Left kidney (tissue), 2 donors: ENCODE results near the gene AGBL1. TPM values are rescaled to one million over a fixed set of nuclear protein-coding genes. Genes with fewer than 3 reads are reported as not detected.

Experiments used
- DNase-seq: peaks from one replicate; pipeline ENCODE4 v3.0.0-alpha.2; 2013
- polyA plus RNA-seq: library from polyadenylated mRNA; unstranded; fragments of 120-200 nt; gene quantifications from one replicate; pipeline ENCODE4 v1.2.1, GENCODE V29; 2013; ENCODE audit not compliant: insufficient read length

Gene AGBL1
- polyA plus RNA-seq, 1 donor = 0.18 TPM

GRCh38 chr15:86163816-86164215 is 84.1 kb downstream of the AGBL1 start:
- DNase-seq = no peak

GRCh38 chr15:86164232-86164898 is 84.7 kb downstream of the AGBL1 start:
- peak; percentile 30 for DNase-seq

- no peak for DNase-seq
These were observed 85.9 kb downstream of the AGBL1 start for GRCh38 chr15:86165265-86166211.

GRCh38 chr15:86167841-86168240 is 88.2 kb downstream of the AGBL1 start:
- no peak for DNase-seq

GRCh38 chr15:86178845-86179244 is 99.2 kb downstream of the AGBL1 start:
- no peak for DNase-seq

- no peak for DNase-seq
These were observed 104.2 kb downstream of the AGBL1 start for GRCh38 chr15:86183596-86184491.

- DNase-seq = no peak
These were observed 114.2 kb downstream of the AGBL1 start for GRCh38 chr15:86193716-86194380.

- DNase-seq = no peak
These were observed 118.1 kb downstream of the AGBL1 start for GRCh38 chr15:86197770-86198169.

- DNase-seq = no peak
These were observed 119.9 kb downstream of the AGBL1 start for GRCh38 chr15:86199467-86200145.

GRCh38 chr15:86201313-86202008 is 121.8 kb downstream of the AGBL1 start:
- DNase-seq = no peak

- DNase-seq = no peak
These were observed 123.8 kb downstream of the AGBL1 start for GRCh38 chr15:86203462-86203861.

GRCh38 chr15:86205096-86205495 is 125.4 kb downstream of the AGBL1 start:
- no peak for DNase-seq

GRCh38 chr15:86213420-86213819 is 133.7 kb downstream of the AGBL1 start:
- DNase-seq = no peak

GRCh38 chr15:86213888-86214287 is 134.2 kb downstream of the AGBL1 start:
- DNase-seq = no peak

GRCh38 chr15:86221119-86221518 is 141.4 kb downstream of the AGBL1 start:
- DNase-seq = no peak

- no peak for DNase-seq
These were observed 149.6 kb downstream of the AGBL1 start for GRCh38 chr15:86229306-86229705.

GRCh38 chr15:86229936-86230335 is 150.3 kb downstream of the AGBL1 start:
- DNase-seq = no peak

GRCh38 chr15:86231864-86232721 is 152.4 kb downstream of the AGBL1 start:
- peak; percentile 32 for DNase-seq

- DNase-seq = no peak
These were observed 156.0 kb downstream of the AGBL1 start for GRCh38 chr15:86235667-86236066.
